Neutrophil (primary cell): ENCODE results near the gene TRERF1.
A peak's percentile ranks its signal among the peaks of the same experiment; 100 is the strongest.

Experiments
- H3K27ac ChIP-seq: fragments of 200-600 bp; sonication (generic); 2 replicates; pipeline ENCODE4 v1.5.1; 2016; ENCODE audit warnings: mild to moderate bottlenecking, moderate library complexity
- H3K27me3 ChIP-seq: fragments of 200-600 bp; sonication (generic); 2 replicates; pipeline ENCODE4 v1.6.0; 2016; ENCODE audit warnings: mild to moderate bottlenecking
- H3K36me3 ChIP-seq: fragments of 200-600 bp; sonication (generic); 2 replicates; pipeline ENCODE4 v1.5.1; 2017
- H3K4me1 ChIP-seq, 2 experiments: fragments of 200-600 bp in 1 of 2; sonication (generic) in 1 of 2; 1 replicate in 1 of 2; 2 replicates in 1 of 2; pipeline versions ENCODE4 v1.5.1 to v1.6.1; 2013 to 2016; ENCODE audit warnings: low read depth in 1 of 2, low read length in 1 of 2, mild to moderate bottlenecking in 1 of 2, moderate library complexity in 1 of 2; ENCODE audit not compliant: control insufficient read depth in 1 of 2, insufficient read depth in 1 of 2
- H3K4me3 ChIP-seq, 2 experiments: fragments of 200-600 bp in 1 of 2; sonication (generic) in 1 of 2; 1 replicate in 1 of 2; 2 replicates in 1 of 2; pipeline ENCODE4 v1.5.1; 2013 to 2016; ENCODE audit warnings: low read depth in 1 of 2, low read length in 1 of 2, mild to moderate bottlenecking in 1 of 2, moderate library complexity in 1 of 2
- H3K9me3 ChIP-seq: fragments of 200-600 bp; sonication (generic); 2 replicates; pipeline ENCODE4 v1.5.1; 2016
- CTCF ChIP-seq: fragments of 200-600 bp; sonication (generic); IDR thresholded peaks from 2 replicates; pipeline ENCODE4 v1.5.1; 2016; ENCODE audit warnings: antibody characterized with exemption

The TRERF1 gene

GRCh38 chr6:42251911-42252637, 199.7 kb downstream of the TRERF1 start:
- Histone ChIP-seq H3K36me3 (peaks cover 87% of the 10 kb centered on the region), H3K9me3 (no peaks in the 10 kb centered on the region), H3K4me1 (peaks cover 5 to 6% of the 10 kb centered on the region in 2 experiments), H3K27ac (no peak overlapping the region), H3K27me3 (no peaks in the 10 kb centered on the region), H3K4me3 (no peak overlapping the region)
- no peak for TF ChIP-seq CTCF

- peaks cover 5 to 6% of the 10 kb centered on the region in 2 experiments for H3K4me1 ChIP-seq
- no peak overlapping the region for H3K4me3 ChIP-seq
- H3K36me3 ChIP-seq: peaks cover 88% of the 10 kb centered on the region
- no peaks in the 10 kb centered on the region for H3K27me3 ChIP-seq
- TF ChIP-seq CTCF: no peak
- no peaks in the 10 kb centered on the region for H3K9me3 ChIP-seq
- no peak overlapping the region for H3K27ac ChIP-seq
Measured at GRCh38 chr6:42251500-42251899, 200.2 kb downstream of the TRERF1 start.

GRCh38 chr6:42250274-42250931, 201.3 kb downstream of the TRERF1 start:
- Histone ChIP-seq H3K4me1 (peaks cover 5 to 6% of the 10 kb centered on the region in 2 experiments), H3K27me3 (no peaks in the 10 kb centered on the region), H3K36me3 (peaks cover 90% of the 10 kb centered on the region), H3K4me3 (no peak overlapping the region), H3K27ac (no peak overlapping the region), H3K9me3 (no peaks in the 10 kb centered on the region)
- TF ChIP-seq CTCF: no peak

GRCh38 chr6:42249279-42249678, 202.4 kb downstream of the TRERF1 start:
- Histone ChIP-seq H3K9me3 (no peaks in the 10 kb centered on the region), H3K4me1 (peaks cover 5 to 6% of the 10 kb centered on the region in 2 experiments), H3K4me3 (no peak overlapping the region), H3K36me3 (peaks cover 89% of the 10 kb centered on the region), H3K27ac (peak overlapping the region; percentile 41), H3K27me3 (no peaks in the 10 kb centered on the region)
- no peak for TF ChIP-seq CTCF

- Histone ChIP-seq H3K4me3 (no peak overlapping the region), H3K36me3 (peaks cover 86% of the 10 kb centered on the region), H3K27me3 (no peaks in the 10 kb centered on the region), H3K27ac (no peak overlapping the region), H3K9me3 (no peaks in the 10 kb centered on the region), H3K4me1 (no peaks in the 10 kb centered on the region)
- no peak for TF ChIP-seq CTCF
Measured at GRCh38 chr6:42243046-42243445, 208.7 kb downstream of the TRERF1 start.
